Activated CD4-positive, alpha-beta memory T cell treated with anti-CD3 and anti-CD28 coated beads for 36 hours (primary cell): ENCODE results near the gene PVR. TPM values are rescaled to one million over a fixed set of nuclear protein-coding genes. Genes with fewer than 3 reads are reported as not detected.
"Not testable (repeated sequence)": the region's sequence is repeated elsewhere in the genome, so short reads cannot be mapped to it uniquely, and the experiment has no call there.

Experiments
- CTCF ChIA-PET: fragments of 350-600 bp; sonication (Branson Sonifier 250); formaldehyde crosslinking; loops from one replicate; lab custom pipeline; 2021; ENCODE audit warnings: antibody characterized with exemption, inconsistent platforms; lab: Charles Lee
- POLR2A ChIA-PET: fragments of 350-600 bp; sonication (Branson Sonifier 250); formaldehyde crosslinking; loops from one replicate; lab custom pipeline; 2021; ENCODE audit warnings: antibody characterized with exemption; lab: Charles Lee
- DNase-seq: peaks from one replicate; pipeline ENCODE4 v3.0.0-alpha.2; 2020
- H3K27ac Mint-ChIP-seq: one replicate; pipeline ENCODE4 v1.8.0; 2021; ENCODE audit warnings: mixed read lengths
- H3K27me3 Mint-ChIP-seq: one replicate; pipeline ENCODE4 v1.8.0; 2021; ENCODE audit warnings: mixed read lengths
- H3K36me3 Mint-ChIP-seq: one replicate; pipeline ENCODE4 v1.8.0; 2021; ENCODE audit warnings: mixed read lengths
- H3K4me1 Mint-ChIP-seq: one replicate; pipeline ENCODE4 v1.8.0; 2021; ENCODE audit warnings: low read depth, mixed read lengths
- H3K4me3 Mint-ChIP-seq: one replicate; pipeline ENCODE4 v1.8.0; 2021; ENCODE audit warnings: mild to moderate bottlenecking, mixed read lengths
- H3K9me3 Mint-ChIP-seq: one replicate; pipeline ENCODE4 v1.8.0; 2021; ENCODE audit warnings: mixed read lengths
- intact Hi-C: fragments of 100-400 bp; cut with micrococcal nuclease; formaldehyde crosslinking; loops from one replicate; pipeline ENCODE4 v1.15.1; 2023
- total RNA-seq, 2 experiments: library from RNA; stranded (reverse); gene quantifications; one replicate each; pipeline ENCODE4 v1.2.3, GENCODE V29; 2021

PVR gene
- total RNA-seq, 2 experiments from 2014 or later = 6.5 to 7.4 TPM

GRCh38 chr19:44608391-44608821 is 35.3 kb upstream of the PVR start:
- ChIA-PET CTCF (no interaction called here), POLR2A (no interaction called here)
- intact Hi-C loops = no loop called here
- Mint-ChIP-seq H3K4me1 (peaks cover 11% of the 10 kb centered on the region), H3K36me3 (no peaks in the 10 kb centered on the region), H3K27me3 (peaks cover 3% of the 10 kb centered on the region), H3K9me3 (no peaks in the 10 kb centered on the region), H3K27ac (no peak overlapping the region), H3K4me3 (no peak overlapping the region)
- DNase-seq = no peak

GRCh38 chr19:44609219-44609618 is 34.5 kb upstream of the PVR start:
- Mint-ChIP-seq H3K27ac (no peak overlapping the region), H3K4me3 (no peak overlapping the region), H3K9me3 (no peaks in the 10 kb centered on the region), H3K4me1 (peaks cover 11% of the 10 kb centered on the region), H3K27me3 (peaks cover 3% of the 10 kb centered on the region), H3K36me3 (no peaks in the 10 kb centered on the region)
- intact Hi-C loops = no loop called here
- no peak for DNase-seq
- CTCF ChIA-PET = no interaction called here
- POLR2A ChIA-PET = no interaction called here

GRCh38 chr19:44610497-44610896 is 33.2 kb upstream of the PVR start:
- H3K27me3 Mint-ChIP-seq, POLR2A ChIA-PET, H3K27ac Mint-ChIP-seq, H3K36me3 Mint-ChIP-seq, H3K4me3 Mint-ChIP-seq, DNase-seq, intact Hi-C loops, H3K9me3 Mint-ChIP-seq: not testable (repeated sequence)
- CTCF ChIA-PET = interaction anchor here (1.4 kb wide), 1 partner anchor 39 kb away, joined by 5 read pairs; no protein-coding TSS in a partner anchor
- peaks cover 11% of the 10 kb centered on the region for H3K4me1 Mint-ChIP-seq

GRCh38 chr19:44611812-44612295 is 31.9 kb upstream of the PVR start:
- CTCF ChIA-PET = interaction anchor here (1.1 to 1.4 kb wide), 2 partner anchors 41 to 45 kb away, joined by 3 to 5 read pairs; no protein-coding TSS in a partner anchor
- Mint-ChIP-seq H3K27ac (no peak overlapping the region), H3K4me1 (peaks cover 10% of the 10 kb centered on the region), H3K36me3 (no peaks in the 10 kb centered on the region), H3K9me3 (no peaks in the 10 kb centered on the region), H3K27me3 (peaks cover 3% of the 10 kb centered on the region), H3K4me3 (no peak overlapping the region)
- DNase-seq = no peak
- intact Hi-C loops = no loop called here
- POLR2A ChIA-PET = no interaction called here

- Mint-ChIP-seq H3K27ac (no peak within 1 kb of the TSS), H3K36me3 (no peaks in the 10 kb centered on the region), H3K4me3 (no peak within 1 kb of the TSS), H3K4me1 (no peaks in the 10 kb centered on the region), H3K9me3 (no peaks in the 10 kb centered on the region), H3K27me3 (no peaks in the 10 kb centered on the region)
- ChIA-PET CTCF (interaction anchor here (1.0 kb wide), 1 partner anchor 110 kb away, joined by 3 read pairs; no protein-coding TSS in a partner anchor), POLR2A (no interaction called here)
- intact Hi-C loops = no loop called here
- DNase-seq = no peak
Observed at GRCh38 chr19:44613295-44614178, 30.2 kb upstream of the PVR start, which contains the start of gene IGSF23. TSS of gene IGSF23 (plus strand) at chr19:44613563. CDS start at chr19:44613646, 83 bp downstream.

- intact Hi-C loops = no loop called here
- no peaks in the 10 kb centered on the region for H3K4me1 Mint-ChIP-seq
- H3K36me3 Mint-ChIP-seq = no peaks in the 10 kb centered on the region
- no peak overlapping the region for H3K4me3 Mint-ChIP-seq
- no peaks in the 10 kb centered on the region for H3K9me3 Mint-ChIP-seq
- DNase-seq = no peak
- POLR2A ChIA-PET = no interaction called here
- H3K27me3 Mint-ChIP-seq = no peaks in the 10 kb centered on the region
- CTCF ChIA-PET = no interaction called here
- no peak overlapping the region for H3K27ac Mint-ChIP-seq
Observed at GRCh38 chr19:44614313-44614712, 29.4 kb upstream of the PVR start.

- ChIA-PET CTCF (no interaction called here), POLR2A (no interaction called here)
- Mint-ChIP-seq H3K27ac (no peak overlapping the region), H3K9me3 (no peaks in the 10 kb centered on the region), H3K4me1 (no peaks in the 10 kb centered on the region), H3K27me3 (no peaks in the 10 kb centered on the region), H3K36me3 (no peaks in the 10 kb centered on the region), H3K4me3 (no peak overlapping the region)
- intact Hi-C loops = no loop called here
- DNase-seq = no peak
Observed at GRCh38 chr19:44615863-44616247, 27.9 kb upstream of the PVR start.

GRCh38 chr19:44617110-44617880 is 26.4 kb upstream of the PVR start:
- no peaks in the 10 kb centered on the region for H3K4me1 Mint-ChIP-seq
- no peaks in the 10 kb centered on the region for H3K9me3 Mint-ChIP-seq
- H3K27me3 Mint-ChIP-seq = no peaks in the 10 kb centered on the region
- H3K27ac Mint-ChIP-seq = no peak overlapping the region
- no peak overlapping the region for H3K4me3 Mint-ChIP-seq
- intact Hi-C loops = no loop called here
- no peak for DNase-seq
- H3K36me3 Mint-ChIP-seq = no peaks in the 10 kb centered on the region
- ChIA-PET CTCF (interaction anchor here (0.8 kb wide), 1 partner anchor 40 kb away, joined by 3 read pairs; no protein-coding TSS in a partner anchor), POLR2A (no interaction called here)

- Mint-ChIP-seq H3K27ac (no peak overlapping the region), H3K9me3 (no peaks in the 10 kb centered on the region), H3K4me1 (no peaks in the 10 kb centered on the region), H3K36me3 (no peaks in the 10 kb centered on the region), H3K4me3 (no peak overlapping the region), H3K27me3 (no peaks in the 10 kb centered on the region)
- DNase-seq = no peak
- intact Hi-C loops = no loop called here
- POLR2A ChIA-PET = no interaction called here
- CTCF ChIA-PET = interaction anchor here (0.8 kb wide), 1 partner anchor 38 kb away, joined by 3 read pairs; no protein-coding TSS in a partner anchor
Observed at GRCh38 chr19:44618640-44619357, 24.9 kb upstream of the PVR start.

- Mint-ChIP-seq H3K4me3 (no peak overlapping the region), H3K4me1 (no peaks in the 10 kb centered on the region), H3K9me3 (no peaks in the 10 kb centered on the region), H3K36me3 (no peaks in the 10 kb centered on the region), H3K27ac (no peak overlapping the region), H3K27me3 (no peaks in the 10 kb centered on the region)
- DNase-seq = no peak
- intact Hi-C loops = no loop called here
- CTCF ChIA-PET = interaction anchor here (1.0 kb wide), 1 partner anchor 50 kb away, joined by 3 read pairs; no protein-coding TSS in a partner anchor
- POLR2A ChIA-PET = no interaction called here
Observed at GRCh38 chr19:44620667-44621066, 23.0 kb upstream of the PVR start.

- Mint-ChIP-seq H3K27me3 (peaks cover 1% of the 10 kb centered on the region), H3K36me3 (no peaks in the 10 kb centered on the region), H3K27ac (no peak overlapping the region), H3K4me3 (no peak overlapping the region), H3K4me1 (no peaks in the 10 kb centered on the region), H3K9me3 (no peaks in the 10 kb centered on the region)
- CTCF ChIA-PET = interaction anchor here (0.6 to 1.0 kb wide), 2 partner anchors 50 to 1190 kb away, joined by 3 read pairs; no protein-coding TSS in a partner anchor
- POLR2A ChIA-PET = no interaction called here
- no peak for DNase-seq
- intact Hi-C loops = no loop called here
Observed at GRCh38 chr19:44621367-44621766, 22.3 kb upstream of the PVR start.
